MM.1S (cell line): ENCODE data around the gene SERPINB6.

Experiments used
- EZH2phosphoT487 ChIP-seq: fragments of 300-600 bp; sonication (generic); IDR thresholded peaks from 2 replicates; pipeline ENCODE4 v1.6.1; 2018; ENCODE audit warnings: antibody characterized with exemption, low read length
- TF ChIP-seq, protein P1 (sequence below): fragments of 300-600 bp; sonication (generic); IDR thresholded peaks from 2 replicates; pipeline ENCODE4 v1.5.1; 2016; ENCODE audit warnings: antibody characterized with exemption, low read length, mixed read lengths

DNA sequence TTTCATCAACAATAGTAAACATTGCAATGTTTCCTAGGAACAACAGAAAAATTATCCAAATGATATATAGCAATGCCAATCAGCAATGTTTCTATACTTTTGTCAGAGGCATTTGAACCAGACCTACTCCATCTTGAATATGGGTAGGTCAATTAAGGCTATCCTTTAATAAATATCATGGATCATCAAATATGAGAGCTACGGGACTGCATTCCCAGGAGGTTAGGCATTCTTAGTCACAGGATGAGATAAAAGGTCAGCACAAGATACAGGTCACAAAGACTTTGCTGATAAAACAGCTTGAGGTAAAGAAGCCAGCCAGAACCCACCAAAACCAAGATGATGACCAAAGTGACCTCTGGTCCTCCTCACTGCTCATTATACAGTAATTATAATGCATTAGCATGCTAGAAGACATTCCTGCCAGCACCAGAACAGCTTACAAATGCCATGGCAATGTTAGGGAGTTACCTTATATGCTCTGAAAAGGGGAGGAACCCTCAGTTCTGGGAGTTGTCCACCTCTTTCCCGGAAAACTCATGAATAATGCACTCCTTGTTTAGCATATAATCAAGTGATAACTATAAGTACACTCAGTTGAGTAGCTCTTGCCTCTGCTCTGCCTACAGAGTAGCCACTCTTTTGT is 8.6 kb upstream of the SERPINB6 start:
- TF ChIP-seq, protein P1, sequence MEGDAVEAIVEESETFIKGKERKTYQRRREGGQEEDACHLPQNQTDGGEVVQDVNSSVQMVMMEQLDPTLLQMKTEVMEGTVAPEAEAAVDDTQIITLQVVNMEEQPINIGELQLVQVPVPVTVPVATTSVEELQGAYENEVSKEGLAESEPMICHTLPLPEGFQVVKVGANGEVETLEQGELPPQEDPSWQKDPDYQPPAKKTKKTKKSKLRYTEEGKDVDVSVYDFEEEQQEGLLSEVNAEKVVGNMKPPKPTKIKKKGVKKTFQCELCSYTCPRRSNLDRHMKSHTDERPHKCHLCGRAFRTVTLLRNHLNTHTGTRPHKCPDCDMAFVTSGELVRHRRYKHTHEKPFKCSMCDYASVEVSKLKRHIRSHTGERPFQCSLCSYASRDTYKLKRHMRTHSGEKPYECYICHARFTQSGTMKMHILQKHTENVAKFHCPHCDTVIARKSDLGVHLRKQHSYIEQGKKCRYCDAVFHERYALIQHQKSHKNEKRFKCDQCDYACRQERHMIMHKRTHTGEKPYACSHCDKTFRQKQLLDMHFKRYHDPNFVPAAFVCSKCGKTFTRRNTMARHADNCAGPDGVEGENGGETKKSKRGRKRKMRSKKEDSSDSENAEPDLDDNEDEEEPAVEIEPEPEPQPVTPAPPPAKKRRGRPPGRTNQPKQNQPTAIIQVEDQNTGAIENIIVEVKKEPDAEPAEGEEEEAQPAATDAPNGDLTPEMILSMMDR = no peak
- no peak for TF ChIP-seq EZH2phosphoT487
